ENCODE measurements around the gene GPR143.

DNA sequence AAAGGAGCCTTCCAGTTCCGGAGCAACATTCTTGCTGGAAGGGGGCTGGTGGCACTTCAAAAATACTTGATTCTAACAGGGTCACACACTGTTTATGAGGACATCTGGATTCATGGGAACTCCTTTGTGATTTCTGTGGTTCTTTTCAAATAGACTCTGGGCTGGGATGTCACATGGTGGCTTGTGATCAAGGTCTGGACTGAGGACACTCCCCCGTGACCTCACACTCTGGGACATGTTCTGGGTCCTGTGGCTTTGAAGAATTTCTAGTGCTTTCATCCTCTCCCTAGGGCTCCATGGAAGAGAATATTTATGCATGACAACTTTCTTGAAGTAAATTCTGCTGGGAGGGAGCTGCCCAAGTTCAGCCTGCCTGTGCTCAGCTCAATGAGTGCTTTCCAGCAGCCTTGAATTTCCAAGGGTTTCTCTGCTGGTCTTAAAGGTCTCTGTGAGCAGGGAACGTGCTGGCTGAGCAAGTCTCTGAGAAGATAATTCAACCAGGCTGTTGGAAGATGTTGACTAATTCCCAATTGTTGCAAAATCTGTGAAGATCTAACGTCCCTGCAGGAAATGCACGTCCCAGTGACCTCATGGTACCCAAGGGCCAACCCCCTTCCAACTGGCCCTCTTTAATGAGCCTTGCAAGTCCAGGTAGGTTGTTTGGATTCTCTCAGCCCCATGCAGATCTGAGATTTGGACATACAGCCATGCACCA is 36.3 kb downstream of the GPR143 start:
- TF ChIP-seq, protein P1, sequence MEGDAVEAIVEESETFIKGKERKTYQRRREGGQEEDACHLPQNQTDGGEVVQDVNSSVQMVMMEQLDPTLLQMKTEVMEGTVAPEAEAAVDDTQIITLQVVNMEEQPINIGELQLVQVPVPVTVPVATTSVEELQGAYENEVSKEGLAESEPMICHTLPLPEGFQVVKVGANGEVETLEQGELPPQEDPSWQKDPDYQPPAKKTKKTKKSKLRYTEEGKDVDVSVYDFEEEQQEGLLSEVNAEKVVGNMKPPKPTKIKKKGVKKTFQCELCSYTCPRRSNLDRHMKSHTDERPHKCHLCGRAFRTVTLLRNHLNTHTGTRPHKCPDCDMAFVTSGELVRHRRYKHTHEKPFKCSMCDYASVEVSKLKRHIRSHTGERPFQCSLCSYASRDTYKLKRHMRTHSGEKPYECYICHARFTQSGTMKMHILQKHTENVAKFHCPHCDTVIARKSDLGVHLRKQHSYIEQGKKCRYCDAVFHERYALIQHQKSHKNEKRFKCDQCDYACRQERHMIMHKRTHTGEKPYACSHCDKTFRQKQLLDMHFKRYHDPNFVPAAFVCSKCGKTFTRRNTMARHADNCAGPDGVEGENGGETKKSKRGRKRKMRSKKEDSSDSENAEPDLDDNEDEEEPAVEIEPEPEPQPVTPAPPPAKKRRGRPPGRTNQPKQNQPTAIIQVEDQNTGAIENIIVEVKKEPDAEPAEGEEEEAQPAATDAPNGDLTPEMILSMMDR (conservative IDR thresholded peaks at IDR 0.05; ENCODE audit: low read length) = no peak
- TF ChIP-seq EZH2phosphoT487 (IDR thresholded peaks at IDR 0.05; ENCODE audit: borderline replicate concordance) = no peak
